KMS-11 (cell line): ENCODE results near the gene ACY1.

Experiments
- H2AFZ ChIP-seq: fragments of 200-600 bp; sonication (generic); 2 replicates; pipeline ENCODE4 v1.6.1; 2016; ENCODE audit warnings: antibody characterized with exemption, mixed run types, low read depth
- H3K27ac ChIP-seq: fragments of 200-600 bp; sonication (generic); 2 replicates; pipeline ENCODE4 v1.6.1; 2016; ENCODE audit warnings: mild to moderate bottlenecking, mixed run types
- H3K27me3 ChIP-seq: fragments of 200-600 bp; sonication (generic); 2 replicates; pipeline ENCODE4 v1.6.1; 2017; ENCODE audit warnings: mild to moderate bottlenecking, low read depth, mixed run types, moderate library complexity; ENCODE audit not compliant: insufficient read depth
- H3K36me3 ChIP-seq: fragments of 200-600 bp; sonication (generic); 2 replicates; pipeline ENCODE4 v1.6.1; 2017; ENCODE audit warnings: mild to moderate bottlenecking, mixed run types; ENCODE audit not compliant: insufficient read depth
- H3K4me1 ChIP-seq: fragments of 200-600 bp; sonication (generic); 2 replicates; pipeline ENCODE4 v1.6.1; 2016; ENCODE audit warnings: mild to moderate bottlenecking, low read depth, mixed run types; ENCODE audit not compliant: poor library complexity, severe bottlenecking
- H3K4me2 ChIP-seq: fragments of 200-600 bp; sonication (generic); 2 replicates; pipeline ENCODE4 v1.7.0; 2016; ENCODE audit warnings: mild to moderate bottlenecking, mixed run types
- H3K4me3 ChIP-seq: fragments of 200-600 bp; sonication (generic); IDR thresholded peaks from 2 replicates; pipeline ENCODE4 v1.6.1; 2017; ENCODE audit warnings: low read depth, low read length, mixed read lengths; ENCODE audit not compliant: insufficient read depth
- H3K79me2 ChIP-seq: fragments of 200-600 bp; sonication (generic); 2 replicates; pipeline ENCODE4 v1.6.1; 2016; ENCODE audit warnings: low read depth, mixed run types; ENCODE audit not compliant: insufficient read depth
- H3K9ac ChIP-seq: fragments of 200-600 bp; sonication (generic); 2 replicates; pipeline ENCODE4 v1.6.1; 2016; ENCODE audit warnings: mild to moderate bottlenecking, mixed run types
- H4K20me1 ChIP-seq: fragments of 200-600 bp; sonication (generic); 2 replicates; pipeline ENCODE4 v1.6.1; 2016; ENCODE audit warnings: mild to moderate bottlenecking, mixed run types; ENCODE audit not compliant: insufficient read depth
- TF ChIP-seq, protein P1 (sequence below): fragments of 200-600 bp; sonication (generic); conservative IDR thresholded peaks from 2 replicates; pipeline ENCODE4 v1.6.1; 2017; ENCODE audit warnings: low read depth, mild to moderate bottlenecking, antibody characterized with exemption, low read length, moderate library complexity, mixed read lengths

Gene ACY1

DNA sequence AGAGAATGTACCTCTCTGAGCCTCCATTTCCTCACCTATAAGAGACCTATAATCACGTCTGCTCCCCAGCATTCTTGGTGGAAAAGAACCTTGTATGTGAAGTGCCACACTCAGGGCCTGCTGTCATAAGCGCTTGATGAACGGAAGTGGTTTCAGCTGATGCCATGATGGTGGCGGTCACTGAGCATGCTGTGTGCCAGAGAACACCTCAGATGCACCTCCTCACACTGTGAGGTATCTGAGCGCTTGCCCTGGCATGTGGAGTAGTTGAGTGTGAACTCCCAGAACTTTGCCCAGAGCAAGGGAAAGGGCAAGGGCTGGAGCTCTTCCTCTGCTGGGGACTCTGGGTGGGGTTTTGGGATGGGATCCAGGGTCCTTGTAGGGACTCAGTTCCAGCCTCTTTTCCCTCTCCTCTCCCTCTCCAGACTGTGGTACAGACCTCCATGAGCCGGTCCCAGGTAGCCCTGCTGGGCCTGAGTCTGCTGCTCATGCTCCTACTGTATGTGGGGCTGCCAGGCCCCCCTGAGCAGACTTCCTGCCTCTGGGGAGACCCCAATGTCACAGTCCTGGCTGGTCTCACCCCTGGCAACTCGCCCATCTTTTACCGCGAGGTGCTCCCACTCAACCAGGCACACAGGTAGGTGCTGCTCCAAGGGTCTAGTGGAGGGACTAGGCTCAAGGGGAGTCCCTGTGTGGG lies 5.7 kb upstream of the ACY1 start:
- Histone ChIP-seq H3K36me3 (no peaks in the 10 kb centered on the region), H2AFZ (no peak overlapping the region), H3K27ac (no peak overlapping the region), H4K20me1 (no peaks in the 10 kb centered on the region), H3K4me3 (no peak overlapping the region), H3K4me1 (peaks cover 15% of the 10 kb centered on the region), H3K4me2 (no peak overlapping the region), H3K79me2 (0 out of 2 replicates have a peak, but pooled peaks cover 5% of the 10 kb centered on the region), H3K27me3 (no peaks in the 10 kb centered on the region), H3K9ac (no peak overlapping the region)
- TF ChIP-seq, protein P1, sequence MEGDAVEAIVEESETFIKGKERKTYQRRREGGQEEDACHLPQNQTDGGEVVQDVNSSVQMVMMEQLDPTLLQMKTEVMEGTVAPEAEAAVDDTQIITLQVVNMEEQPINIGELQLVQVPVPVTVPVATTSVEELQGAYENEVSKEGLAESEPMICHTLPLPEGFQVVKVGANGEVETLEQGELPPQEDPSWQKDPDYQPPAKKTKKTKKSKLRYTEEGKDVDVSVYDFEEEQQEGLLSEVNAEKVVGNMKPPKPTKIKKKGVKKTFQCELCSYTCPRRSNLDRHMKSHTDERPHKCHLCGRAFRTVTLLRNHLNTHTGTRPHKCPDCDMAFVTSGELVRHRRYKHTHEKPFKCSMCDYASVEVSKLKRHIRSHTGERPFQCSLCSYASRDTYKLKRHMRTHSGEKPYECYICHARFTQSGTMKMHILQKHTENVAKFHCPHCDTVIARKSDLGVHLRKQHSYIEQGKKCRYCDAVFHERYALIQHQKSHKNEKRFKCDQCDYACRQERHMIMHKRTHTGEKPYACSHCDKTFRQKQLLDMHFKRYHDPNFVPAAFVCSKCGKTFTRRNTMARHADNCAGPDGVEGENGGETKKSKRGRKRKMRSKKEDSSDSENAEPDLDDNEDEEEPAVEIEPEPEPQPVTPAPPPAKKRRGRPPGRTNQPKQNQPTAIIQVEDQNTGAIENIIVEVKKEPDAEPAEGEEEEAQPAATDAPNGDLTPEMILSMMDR: no peak

DNA sequence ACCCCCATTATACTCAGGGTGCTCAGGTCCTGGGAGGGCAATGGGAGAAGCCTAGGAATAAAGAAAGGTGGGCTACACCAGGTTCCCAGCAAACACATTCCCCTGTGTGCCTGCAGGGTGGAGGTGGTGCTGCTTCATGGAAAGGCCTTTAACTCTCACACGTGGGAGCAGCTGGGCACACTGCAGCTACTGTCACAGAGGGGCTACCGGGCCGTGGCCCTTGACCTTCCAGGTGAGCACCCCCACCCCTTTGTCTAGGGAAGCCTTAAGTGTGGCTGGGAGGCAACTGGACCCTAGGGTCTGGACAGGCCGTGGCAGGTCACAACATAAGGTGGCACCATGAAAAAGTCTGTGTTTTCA lies 5.2 kb upstream of the ACY1 start:
- Histone ChIP-seq H3K4me1 (peaks cover 15% of the 10 kb centered on the region), H3K27me3 (no peaks in the 10 kb centered on the region), H3K4me3 (no peak overlapping the region), H3K27ac (no peak overlapping the region), H3K36me3 (no peaks in the 10 kb centered on the region), H2AFZ (no peak overlapping the region), H3K9ac (no peak overlapping the region), H4K20me1 (no peaks in the 10 kb centered on the region), H3K4me2 (no peak overlapping the region), H3K79me2 (0 out of 2 replicates have a peak, but pooled peaks cover 5% of the 10 kb centered on the region)
- TF ChIP-seq, protein P1: no peak

DNA sequence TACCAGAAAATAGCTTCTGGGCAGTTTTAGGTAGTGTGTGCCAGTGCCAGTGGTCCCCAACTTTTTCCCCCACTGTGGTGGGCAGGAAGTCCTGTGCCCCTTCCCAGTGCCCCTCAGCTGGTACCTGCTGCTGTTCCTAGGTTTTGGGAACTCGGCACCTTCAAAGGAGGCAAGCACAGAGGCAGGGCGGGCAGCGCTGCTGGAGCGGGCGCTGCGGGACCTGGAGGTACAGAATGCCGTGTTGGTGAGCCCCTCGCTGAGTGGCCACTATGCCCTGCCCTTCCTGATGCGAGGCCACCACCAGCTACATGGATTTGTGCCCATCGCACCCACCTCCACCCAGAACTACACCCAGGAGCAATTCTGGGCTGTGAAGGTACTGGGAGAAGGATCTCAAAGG lies 3.1 kb upstream of the ACY1 start:
- H4K20me1 ChIP-seq: no peaks in the 10 kb centered on the region
- no peaks in the 10 kb centered on the region for H3K36me3 ChIP-seq
- TF ChIP-seq, protein P1: no peak
- no peak overlapping the region for H3K27ac ChIP-seq
- H3K79me2 ChIP-seq: no peaks in the 10 kb centered on the region
- H2AFZ ChIP-seq: no peak overlapping the region
- no peak overlapping the region for H3K9ac ChIP-seq
- no peak overlapping the region for H3K4me2 ChIP-seq
- peaks cover 8% of the 10 kb centered on the region for H3K4me1 ChIP-seq
- no peaks in the 10 kb centered on the region for H3K27me3 ChIP-seq
- H3K4me3 ChIP-seq: no peak overlapping the region

DNA sequence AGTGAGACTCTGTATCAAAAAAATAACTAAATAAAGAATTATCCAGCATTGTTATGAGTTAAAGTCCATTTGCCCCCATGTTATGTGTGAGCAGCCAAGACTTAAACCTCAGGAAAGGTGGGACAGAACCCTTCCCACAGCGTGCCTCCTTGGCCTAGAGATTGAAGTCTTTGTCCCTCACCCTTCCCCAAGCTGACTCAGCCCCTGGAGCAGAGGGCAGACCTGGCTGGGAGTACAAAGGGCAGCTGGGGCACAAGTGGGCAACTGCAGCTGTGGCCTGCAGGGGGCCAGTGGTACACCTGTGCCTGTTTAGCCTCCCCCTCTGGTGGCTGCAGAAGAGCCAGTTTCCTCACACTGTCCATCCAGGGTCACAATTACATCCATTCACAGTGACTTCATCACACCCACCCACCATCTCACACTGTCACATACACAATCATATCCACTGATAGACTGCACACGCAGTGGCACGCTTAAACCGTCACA lies 940 bp upstream of the ACY1 start:
- Histone ChIP-seq H3K79me2 (no peaks in the 10 kb centered on the region), H3K4me1 (peaks cover 4% of the 10 kb centered on the region), H3K27me3 (no peaks in the 10 kb centered on the region), H3K4me2 (peak overlapping the region; percentile 94), H3K9ac (peak overlapping the region; percentile 79), H3K4me3 (peak overlapping the region; percentile 68), H3K36me3 (no peaks in the 10 kb centered on the region), H3K27ac (peak overlapping the region; percentile 73), H2AFZ (peak overlapping the region; percentile 58), H4K20me1 (no peaks in the 10 kb centered on the region)
- TF ChIP-seq, protein P1: peak; percentile 51
